SKM-1 treated with dmso at 0.1 percent for 144 hours (cell line): Measurements from ENCODE around the gene KLF8.

Experiments used
- DNase-seq: peaks from one replicate; lab custom pipeline; 2025; ENCODE audit not compliant: unreplicated experiment; lab: John Stamatoyannopoulos, UW

The KLF8 gene

DNA sequence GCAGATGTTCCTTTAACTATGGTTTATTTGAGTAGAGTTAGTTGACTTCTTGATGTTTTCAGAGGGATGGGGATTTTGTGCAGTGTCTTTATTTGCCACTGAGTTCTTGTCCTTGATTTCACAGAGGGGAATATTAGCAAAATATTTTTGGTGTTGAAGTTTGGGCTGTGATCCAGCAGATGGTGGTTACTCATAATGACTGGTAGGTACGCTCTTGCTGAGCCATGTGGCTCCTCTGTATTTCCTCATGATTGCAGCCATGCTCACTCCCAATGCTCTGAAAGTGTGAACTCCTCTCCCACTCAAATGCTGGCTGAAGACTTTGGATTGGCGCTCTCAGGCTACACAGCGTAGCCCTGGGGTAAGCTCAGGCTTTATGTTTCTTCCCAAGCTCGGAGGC, 77.7 kb downstream of the KLF8 start:
- no peak for DNase-seq

DNA sequence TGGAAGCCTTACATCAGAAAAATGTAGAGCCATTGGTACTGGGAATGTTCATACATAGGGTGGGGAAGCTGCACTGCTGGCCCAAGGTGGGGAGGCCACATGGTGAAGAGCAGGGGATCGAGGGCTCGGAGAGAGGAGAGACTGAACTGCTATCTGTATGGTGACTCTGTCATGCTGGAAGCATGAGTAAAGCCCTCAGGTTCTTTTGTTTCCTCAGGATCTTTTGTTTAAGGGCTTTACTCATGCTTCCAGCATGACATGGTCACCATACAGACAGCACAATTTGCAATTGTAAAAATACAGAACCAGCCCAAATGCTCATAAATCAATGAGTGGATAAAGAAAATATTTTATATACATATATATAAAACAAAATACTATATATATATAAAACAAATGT, 78.4 kb downstream of the KLF8 start:
- DNase-seq: no peak

DNA sequence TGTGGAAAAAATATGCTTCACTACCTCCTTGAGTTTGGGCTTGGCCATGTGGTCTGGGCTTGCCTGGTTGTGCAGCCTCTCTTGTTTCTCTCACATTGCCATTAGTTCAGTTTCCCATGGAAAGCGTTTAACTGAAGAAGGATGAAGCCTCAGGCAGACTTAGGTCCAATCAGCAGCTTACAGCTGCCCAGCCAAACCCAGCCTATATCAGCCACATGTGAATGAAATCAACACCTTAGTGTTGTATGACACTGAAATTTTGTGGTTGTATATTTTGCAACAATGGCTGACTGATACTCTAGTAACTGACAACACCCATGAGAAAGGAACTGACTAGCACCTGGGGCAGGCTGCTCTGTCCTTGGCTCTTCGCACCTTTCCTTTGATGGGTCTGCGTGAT, 81.2 kb downstream of the KLF8 start:
- DNase-seq: no peak

DNA sequence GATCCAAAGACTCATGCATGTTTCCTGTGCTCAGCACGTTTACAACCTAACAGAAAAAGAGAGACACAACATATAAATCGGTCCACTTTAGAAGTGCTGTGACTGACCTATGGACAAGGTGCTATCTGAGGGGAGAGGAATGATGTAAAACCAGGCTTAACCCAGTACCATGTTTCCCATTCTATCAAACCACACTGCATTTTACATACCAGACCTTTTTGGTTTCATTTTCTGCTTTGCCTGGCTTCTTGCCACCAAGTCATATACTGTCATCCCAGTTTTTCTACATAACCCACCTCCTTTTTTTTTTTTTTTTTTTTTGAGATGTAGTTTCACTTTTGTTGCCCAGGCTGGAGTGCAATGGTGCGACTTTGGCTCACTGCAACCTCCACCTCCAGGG, 82.2 kb downstream of the KLF8 start:
- DNase-seq: no peak

DNA sequence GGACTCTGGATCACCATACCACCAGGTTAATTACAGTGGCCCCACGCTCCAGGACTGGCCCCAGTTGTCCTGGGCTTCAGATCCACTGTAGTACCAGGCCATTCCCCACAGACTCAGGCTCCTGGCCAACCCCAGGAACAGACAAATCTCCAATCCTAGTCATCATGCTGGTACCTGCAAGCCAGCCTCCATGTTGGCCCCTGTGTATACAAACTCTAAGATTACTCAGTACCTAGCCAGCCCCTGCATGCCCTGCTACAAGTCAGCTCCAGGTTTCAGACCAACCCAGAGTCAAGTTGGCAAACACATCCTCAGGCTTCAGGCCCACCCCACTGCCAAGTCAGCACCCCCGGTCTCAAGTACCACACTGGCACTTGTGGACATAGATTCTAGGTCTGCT, 85.9 kb downstream of the KLF8 start:
- no peak for DNase-seq

DNA sequence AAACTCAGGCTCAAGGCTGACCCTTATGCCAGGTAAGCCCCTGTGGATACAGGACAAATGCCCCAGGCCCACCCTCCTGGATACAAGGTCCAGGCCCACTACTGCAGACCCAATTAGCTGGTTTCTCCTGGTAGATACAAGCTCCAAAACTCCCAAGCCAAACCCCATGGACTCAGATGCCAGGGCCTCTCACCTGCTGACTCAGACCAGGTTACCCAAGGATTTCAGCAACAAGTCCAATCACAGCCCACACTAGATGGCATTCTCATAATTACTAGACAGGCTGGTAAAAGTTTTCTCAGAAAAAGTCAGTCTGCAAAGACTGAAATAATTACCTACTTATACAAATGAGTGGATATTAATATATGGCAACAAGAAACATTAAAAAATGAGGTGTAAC, 87.0 kb downstream of the KLF8 start:
- DNase-seq: no peak
